ENCODE results near the gene ROR2. TPM values are rescaled to one million over a fixed set of nuclear protein-coding genes. Genes with fewer than 3 reads are reported as not detected.

Gene ROR2
- total RNA-seq, 2 experiments from 2014 or later = not detected

GRCh38 chr9:91935805-91936514 is 14.1 kb downstream of the ROR2 start:
- Mint-ChIP-seq H3K27me3 (peaks cover 3% of the 10 kb centered on the region), H3K4me1 (ENCODE audit: low read depth) (no peaks in the 10 kb centered on the region), H3K9me3 (peaks cover 5% of the 10 kb centered on the region), H3K4me3 (no peak overlapping the region), H3K36me3 (ENCODE audit: low read depth) (no peaks in the 10 kb centered on the region), H3K27ac (no peak overlapping the region)
- H3K4me1 ChIP-seq (ENCODE audit: insufficient read depth, low read length) = no peaks in the 10 kb centered on the region
- ATAC-seq (ENCODE audit: poor library complexity) = no peak
- no peaks in the 10 kb centered on the region for H3K36me3 ChIP-seq (ENCODE audit: insufficient read depth, low read length)
- TF ChIP-seq CTCF (IDR thresholded peaks at IDR 0.05) = no peak
- H3K27ac ChIP-seq (ENCODE audit: low read depth in 1 of 2, low read length in 2 of 2) = no peak overlapping the region
- no peaks in the 10 kb centered on the region for H3K27me3 ChIP-seq (ENCODE audit: control insufficient read depth in 1 of 2, insufficient read depth in 2 of 2, low read length in 2 of 2)
- POLR2A ChIA-PET = no interaction called here
- no peak overlapping the region for H3K4me3 ChIP-seq (ENCODE audit: low read length)
- intact Hi-C loops (cut with DNase I, micrococcal nuclease) = no loop called here
- DNase-seq = no peak
- CTCF ChIA-PET = no interaction called here
- H3K9me3 ChIP-seq (ENCODE audit: control insufficient read depth in 1 of 2, insufficient read depth in 1 of 2, low read length in 2 of 2) = peaks cover 0 to 10% of the 10 kb centered on the region in 2 experiments

GRCh38 chr9:91935066-91935749 is 14.8 kb downstream of the ROR2 start:
- Mint-ChIP-seq H3K36me3 (ENCODE audit: low read depth) (no peaks in the 10 kb centered on the region), H3K4me1 (ENCODE audit: low read depth) (no peaks in the 10 kb centered on the region), H3K4me3 (no peak overlapping the region), H3K27ac (no peak overlapping the region), H3K9me3 (peaks cover 8% of the 10 kb centered on the region), H3K27me3 (peaks cover 3% of the 10 kb centered on the region)
- Histone ChIP-seq H3K4me3 (ENCODE audit: low read length) (no peak overlapping the region), H3K4me1 (ENCODE audit: insufficient read depth, low read length) (no peaks in the 10 kb centered on the region), H3K27me3 (ENCODE audit: control insufficient read depth in 1 of 2, insufficient read depth in 2 of 2, low read length in 2 of 2) (no peaks in the 10 kb centered on the region), H3K9me3 (ENCODE audit: control insufficient read depth in 1 of 2, insufficient read depth in 1 of 2, low read length in 2 of 2) (peaks cover 5 to 17% of the 10 kb centered on the region in 2 experiments), H3K36me3 (ENCODE audit: insufficient read depth, low read length) (no peaks in the 10 kb centered on the region), H3K27ac (ENCODE audit: low read depth in 1 of 2, low read length in 2 of 2) (no peak overlapping the region)
- intact Hi-C loops (cut with DNase I, micrococcal nuclease) = no loop called here
- ATAC-seq (ENCODE audit: poor library complexity) (no peak), DNase-seq (no peak)
- CTCF ChIA-PET = no interaction called here
- no peak for TF ChIP-seq CTCF (IDR thresholded peaks at IDR 0.05)
- POLR2A ChIA-PET = interaction anchor here (1.2 kb wide), 1 partner anchor 29 kb away, joined by 4 read pairs; no protein-coding TSS in a partner anchor

- H3K36me3 ChIP-seq (ENCODE audit: insufficient read depth, low read length) = no peaks in the 10 kb centered on the region
- H3K27me3 ChIP-seq (ENCODE audit: control insufficient read depth in 1 of 2, insufficient read depth in 2 of 2, low read length in 2 of 2) = no peaks in the 10 kb centered on the region
- peaks cover 10 to 23% of the 10 kb centered on the region in 2 experiments for H3K9me3 ChIP-seq (ENCODE audit: control insufficient read depth in 1 of 2, insufficient read depth in 1 of 2, low read length in 2 of 2)
- Mint-ChIP-seq H3K27ac (no peak overlapping the region), H3K4me3 (no peak overlapping the region), H3K36me3 (ENCODE audit: low read depth) (no peaks in the 10 kb centered on the region), H3K9me3 (peaks cover 9% of the 10 kb centered on the region), H3K4me1 (ENCODE audit: low read depth) (no peaks in the 10 kb centered on the region), H3K27me3 (peaks cover 3% of the 10 kb centered on the region)
- no peak for DNase-seq
- no peak for TF ChIP-seq CTCF (IDR thresholded peaks at IDR 0.05)
- no peak overlapping the region for H3K27ac ChIP-seq (ENCODE audit: low read depth in 1 of 2, low read length in 2 of 2)
- no peak for ATAC-seq (ENCODE audit: poor library complexity)
- H3K4me1 ChIP-seq (ENCODE audit: insufficient read depth, low read length) = no peaks in the 10 kb centered on the region
- no peak overlapping the region for H3K4me3 ChIP-seq (ENCODE audit: low read length)
- ChIA-PET POLR2A (interaction anchor here (1.2 kb wide), 1 partner anchor 28 kb away, joined by 4 read pairs; no protein-coding TSS in a partner anchor), CTCF (no interaction called here)
- intact Hi-C loops (cut with DNase I, micrococcal nuclease) = no loop called here
Observed at GRCh38 chr9:91934654-91935053, 15.4 kb downstream of the ROR2 start.

All from CD4-positive, alpha-beta T cell (primary cell).